Measurements from ENCODE around the gene GTF2F2.

GTF2F2 gene

DNA sequence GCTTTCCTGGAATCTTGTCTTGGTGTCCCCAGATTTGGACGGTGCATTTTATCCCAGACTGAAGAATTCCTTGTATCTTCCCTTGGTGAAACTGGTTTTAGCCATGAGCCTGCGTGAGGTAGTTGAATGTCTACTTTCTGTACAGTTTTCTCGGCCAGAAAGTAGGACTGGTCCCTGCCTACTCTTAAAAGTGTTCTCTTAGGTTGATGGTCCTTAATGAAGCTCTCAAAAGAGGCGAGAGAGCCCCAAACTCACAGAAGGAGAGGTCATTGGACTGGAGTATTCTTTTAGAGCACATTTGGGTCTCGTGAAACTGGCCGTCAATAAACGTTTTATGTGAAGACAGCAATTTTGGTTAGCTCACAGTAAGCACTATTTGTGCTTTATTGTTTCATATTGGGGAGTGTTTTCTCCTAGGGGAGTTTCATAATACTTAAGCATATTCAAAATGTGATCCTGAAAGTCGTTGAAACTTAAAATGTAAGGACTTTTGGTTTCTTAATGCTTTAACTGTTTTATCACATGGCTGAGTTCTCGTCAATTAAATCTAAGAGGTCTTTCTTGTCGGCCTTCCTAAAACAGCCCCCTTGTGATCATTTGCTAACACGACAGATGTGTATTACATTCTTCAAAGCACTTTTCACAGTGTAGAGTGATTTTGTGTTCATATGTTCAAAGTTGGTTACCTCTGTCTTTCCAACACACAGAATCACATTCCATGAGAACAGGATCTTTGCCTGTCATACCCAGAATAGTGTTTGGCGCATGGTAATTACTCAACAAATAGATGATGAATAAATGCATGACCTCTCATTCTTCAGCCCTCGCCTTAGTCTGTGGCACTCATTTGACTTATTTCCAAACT lies 889 bp downstream of the GTF2F2 start:
- no peak for DNase-seq (ENCODE audit: low read depth in 3 of 3, low spot score in 1 of 3)

DNA sequence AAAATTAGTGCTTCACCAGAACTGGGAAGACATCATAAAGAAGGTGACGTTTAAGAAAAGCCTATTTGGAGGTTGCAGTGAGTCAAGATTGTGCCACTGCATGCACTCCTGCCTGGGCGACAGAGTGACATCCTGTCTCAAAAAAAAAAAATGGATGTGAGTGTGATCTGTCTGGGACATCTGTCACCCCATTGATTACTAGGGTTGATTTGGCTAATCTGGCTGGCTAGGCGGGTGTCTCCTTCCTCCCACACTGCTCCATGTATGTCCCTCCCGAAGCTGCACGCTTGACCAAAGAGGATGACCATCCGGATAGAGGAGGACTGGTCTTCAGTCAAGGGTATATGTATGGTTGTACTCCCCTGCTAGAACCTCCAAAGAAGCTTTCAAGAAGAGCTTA lies 2.6 kb downstream of the GTF2F2 start:
- no peak for DNase-seq (ENCODE audit: low read depth in 3 of 3, low spot score in 1 of 3)

DNA sequence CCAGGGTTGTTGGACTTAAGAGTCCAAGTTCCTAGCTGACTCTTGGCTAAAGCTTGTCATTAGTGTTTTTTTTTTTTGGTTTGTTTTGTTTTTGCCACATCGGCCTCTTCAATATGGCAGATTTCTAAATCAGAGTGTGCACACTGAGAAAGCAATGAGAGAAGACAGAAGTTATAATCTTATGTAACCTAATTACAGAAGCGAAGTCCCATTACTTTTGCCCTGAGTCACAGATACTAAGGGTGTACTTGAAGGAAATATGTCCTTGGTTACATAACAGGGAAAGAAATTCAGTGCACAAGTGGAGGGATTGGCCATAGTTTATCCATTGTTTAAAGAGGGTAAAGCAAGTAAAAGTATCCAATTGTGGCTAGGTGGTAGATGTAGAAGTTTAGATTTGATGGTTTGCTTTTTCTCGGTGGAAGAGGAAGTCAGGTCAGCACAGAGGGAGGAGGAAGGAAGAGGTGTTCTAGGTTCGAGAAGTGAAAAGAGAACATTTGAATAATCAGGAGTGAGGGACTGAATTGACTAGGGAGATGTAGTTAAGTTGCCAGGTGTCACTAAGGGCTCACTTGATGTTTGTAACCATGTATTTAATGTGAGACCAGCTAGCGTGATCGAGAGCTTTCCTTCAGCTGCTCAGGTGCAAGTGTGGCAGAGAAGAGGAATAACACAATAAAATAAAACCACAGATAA lies 12.2 kb downstream of the GTF2F2 start:
- DNase-seq (ENCODE audit: low read depth in 3 of 3, low spot score in 1 of 3): no peak

DNA sequence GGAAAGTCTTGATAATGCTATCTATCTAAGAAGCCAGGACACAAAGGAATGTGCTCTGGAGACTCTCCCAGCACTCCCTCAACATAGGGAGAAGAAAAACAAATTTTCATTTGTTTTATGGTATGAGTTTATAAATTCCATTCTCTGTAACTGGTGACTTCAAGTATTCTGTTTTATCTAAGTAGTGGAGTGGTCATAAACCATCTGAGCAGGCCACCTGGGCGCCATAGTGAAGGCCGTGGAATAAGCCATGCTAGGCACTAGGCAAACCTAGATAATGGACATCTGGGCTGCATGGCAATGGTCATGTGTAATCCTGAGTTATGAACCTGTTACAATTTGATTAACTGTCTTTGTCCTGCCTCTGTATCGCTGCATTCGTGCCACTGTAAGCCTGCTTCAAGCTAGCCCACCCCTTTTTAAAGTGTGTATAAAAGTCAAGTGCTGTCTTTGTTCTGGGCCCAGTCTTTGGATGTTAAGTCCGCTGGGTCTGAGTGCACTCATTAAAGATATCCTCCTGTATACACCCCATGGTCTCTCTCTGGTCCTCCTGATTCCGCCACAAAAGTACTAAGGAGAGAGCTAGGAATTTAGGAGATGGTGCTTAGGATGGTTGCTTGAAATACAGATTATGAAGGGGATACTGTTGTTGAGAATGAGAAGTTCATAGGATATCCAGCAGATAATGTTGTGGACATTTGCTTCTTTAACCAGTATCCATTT lies 13.2 kb downstream of the GTF2F2 start:
- DNase-seq (ENCODE audit: low read depth in 3 of 3, low spot score in 1 of 3): no peak

DNA sequence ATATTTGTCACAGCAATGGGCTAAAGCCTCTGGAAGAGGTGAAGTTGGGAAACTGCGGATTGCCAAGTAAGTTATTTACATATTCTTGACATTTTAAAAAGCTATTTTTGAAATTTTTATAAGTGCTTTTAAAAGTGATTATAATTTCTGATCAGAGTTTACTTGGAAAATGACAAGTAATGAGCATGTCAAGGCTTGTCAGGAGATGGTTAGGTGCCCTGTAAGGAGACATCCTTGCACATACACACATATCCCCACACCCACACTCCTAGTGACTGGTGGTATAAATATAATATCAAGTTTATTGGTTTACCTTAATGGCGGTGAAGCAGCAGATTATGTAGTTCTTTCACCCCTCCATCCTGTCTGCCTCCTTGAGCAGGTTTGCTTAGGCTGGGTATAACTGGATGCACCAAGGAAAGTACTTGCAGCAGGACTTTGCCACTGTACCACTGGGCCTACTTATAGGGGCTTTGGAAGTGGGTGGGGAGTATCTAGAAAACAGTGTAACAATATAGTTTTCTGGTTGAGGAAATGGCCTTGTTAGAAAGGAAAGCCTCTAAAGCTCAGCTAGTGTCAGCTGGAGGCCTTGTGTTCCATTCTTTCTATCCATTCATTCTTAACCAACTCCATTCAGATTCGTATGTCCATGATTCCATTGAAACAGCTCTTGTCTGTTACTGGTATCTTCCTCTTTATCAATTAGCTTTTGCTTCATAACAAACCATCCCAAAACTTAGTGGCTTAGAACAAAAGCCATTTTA lies 16.6 kb downstream of the GTF2F2 start:
- no peak for DNase-seq (ENCODE audit: low read depth in 3 of 3, low spot score in 1 of 3)

DNA sequence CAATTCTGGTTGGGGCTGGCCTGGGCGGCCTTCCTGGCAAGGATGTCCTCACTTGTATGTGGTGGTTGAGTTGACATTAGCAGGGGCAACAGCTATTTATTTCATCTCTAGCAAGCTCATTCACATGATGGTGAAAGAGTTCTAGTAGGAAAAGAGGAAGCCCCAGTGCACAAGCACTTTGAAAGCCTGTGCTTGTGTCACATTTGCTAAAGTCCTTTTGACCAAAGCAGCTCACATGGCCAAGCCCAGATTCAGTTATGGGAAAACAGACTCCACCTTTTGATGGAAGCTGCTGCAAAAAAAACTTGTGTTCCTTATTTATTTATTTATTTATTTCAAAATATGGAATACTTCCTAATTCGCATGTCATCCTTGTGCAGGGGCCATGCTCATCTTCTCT lies 17.2 kb downstream of the GTF2F2 start:
- DNase-seq (ENCODE audit: low read depth in 3 of 3, low spot score in 1 of 3): no peak

DNA sequence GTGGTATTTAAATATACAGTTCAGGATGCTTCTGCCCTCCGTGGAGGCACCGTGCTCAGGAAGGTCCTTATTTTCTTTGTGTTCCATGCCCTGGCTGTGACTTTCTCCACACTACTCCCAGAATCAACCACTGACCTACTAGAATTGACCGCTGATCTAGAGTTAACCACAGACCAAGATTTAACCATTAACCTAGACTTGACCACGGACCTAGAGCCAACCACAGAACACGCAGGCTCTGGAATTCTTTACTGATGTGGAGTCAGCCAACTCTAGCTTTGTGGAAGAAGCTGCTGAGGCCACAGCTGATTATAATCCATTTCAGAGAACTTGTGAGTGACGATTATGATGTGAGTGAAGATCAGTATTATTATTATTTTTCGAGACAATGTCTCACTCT lies 18.0 kb downstream of the GTF2F2 start:
- DNase-seq (ENCODE audit: low read depth in 3 of 3, low spot score in 1 of 3): no peak

DNA sequence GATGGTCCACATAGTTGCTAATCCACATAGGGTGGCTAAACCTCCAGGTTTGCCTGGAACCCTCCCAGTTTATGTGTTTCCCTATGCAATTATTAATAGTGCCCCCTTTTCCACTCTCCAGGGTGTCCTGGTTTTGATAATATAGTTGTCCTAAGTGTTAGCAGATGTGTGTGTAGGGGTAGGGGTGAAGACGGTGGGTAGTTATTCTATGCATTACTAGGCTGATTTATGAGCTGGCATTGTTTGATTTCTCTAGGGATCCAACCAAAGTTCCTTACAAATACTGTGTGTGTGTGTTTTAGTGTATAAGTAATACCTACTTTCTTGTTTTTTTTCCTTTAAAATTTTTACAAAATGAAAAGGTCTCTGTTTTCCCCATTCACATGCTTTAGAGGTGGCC lies 21.1 kb downstream of the GTF2F2 start:
- no peak for DNase-seq (ENCODE audit: low read depth in 3 of 3, low spot score in 1 of 3)

DNA sequence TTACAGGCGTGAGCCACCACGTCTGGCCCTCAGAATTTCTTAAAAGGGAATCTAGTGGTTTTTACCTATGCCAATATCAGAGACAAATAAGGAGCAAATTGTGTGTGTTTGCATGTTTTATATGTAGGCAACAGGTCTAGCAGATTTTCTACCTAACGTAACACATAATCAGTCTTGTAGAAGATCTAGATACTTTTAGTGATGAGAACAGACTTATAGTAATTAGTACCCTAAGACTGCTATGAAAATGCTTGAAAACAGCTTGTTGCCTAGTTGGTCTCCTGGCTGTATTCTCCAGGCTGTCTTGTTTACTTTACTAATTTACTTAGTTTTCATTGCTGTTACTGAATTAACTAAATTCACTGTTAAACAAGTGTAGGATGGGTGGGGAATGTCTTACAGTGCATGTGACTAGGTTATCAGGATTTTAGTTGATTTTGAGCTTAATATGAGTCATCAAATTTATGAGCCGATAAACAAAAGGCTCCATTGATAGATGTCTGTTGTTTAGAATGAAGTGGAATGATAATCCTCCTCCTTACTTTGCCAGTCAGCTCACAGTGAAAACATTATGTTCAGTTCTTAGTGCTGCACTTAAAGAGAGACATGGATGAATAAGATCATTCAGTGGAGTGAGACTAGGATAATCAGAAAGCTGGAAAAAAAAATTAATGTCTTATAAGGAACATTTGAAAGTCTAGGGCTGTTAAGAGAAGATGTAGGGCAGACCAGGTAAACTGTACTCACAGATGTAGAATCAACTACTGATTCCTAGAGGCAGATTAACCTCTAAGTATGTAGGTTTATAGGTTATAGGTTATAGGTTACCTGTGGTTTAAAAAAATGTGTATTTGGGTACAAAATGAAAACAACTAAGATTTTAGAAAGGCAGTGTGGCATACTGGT lies 22.4 kb downstream of the GTF2F2 start:
- no peak for DNase-seq (ENCODE audit: low read depth in 3 of 3, low spot score in 1 of 3)

DNA sequence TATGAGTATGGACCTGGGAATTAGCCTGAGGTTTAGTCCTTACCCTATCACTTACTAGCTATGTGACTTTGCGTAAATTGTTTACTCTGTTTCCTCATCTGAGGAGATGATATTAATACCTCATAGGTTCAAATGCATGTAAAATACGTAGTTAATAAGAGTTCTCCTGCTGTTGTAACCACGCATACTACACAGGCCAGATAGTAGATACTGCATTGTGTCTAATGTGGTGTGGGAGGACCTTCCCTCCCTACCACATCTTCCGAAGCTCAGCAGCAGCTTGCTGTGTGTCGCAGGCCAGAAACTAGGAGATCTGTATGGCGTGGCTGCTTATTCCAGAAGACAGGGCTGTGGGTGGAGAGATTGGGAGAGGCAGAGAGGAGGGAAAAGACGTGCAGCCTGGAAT lies 23.0 kb downstream of the GTF2F2 start:
- DNase-seq (ENCODE audit: low read depth in 3 of 3, low spot score in 1 of 3): no peak

DNA sequence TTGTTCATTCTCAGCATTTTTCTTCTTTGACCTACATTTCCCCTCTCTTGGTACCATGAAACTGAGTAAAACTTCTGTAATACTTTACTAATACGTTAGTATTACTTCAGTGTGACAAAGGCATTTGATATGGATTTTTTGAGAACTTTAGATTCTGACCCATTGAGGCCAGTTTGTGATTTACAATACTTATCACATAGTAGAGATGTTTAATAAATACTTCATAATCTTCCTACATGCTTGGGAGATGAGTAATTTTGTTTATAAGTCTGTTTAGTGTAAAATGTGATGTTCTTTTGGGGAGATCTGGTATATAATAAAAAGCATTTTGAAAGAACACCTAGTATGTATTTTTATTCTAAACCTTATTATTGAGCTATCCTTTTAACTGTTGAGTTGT lies 29.7 kb downstream of the GTF2F2 start:
- no peak for DNase-seq (ENCODE audit: low read depth in 3 of 3, low spot score in 1 of 3)

DNA sequence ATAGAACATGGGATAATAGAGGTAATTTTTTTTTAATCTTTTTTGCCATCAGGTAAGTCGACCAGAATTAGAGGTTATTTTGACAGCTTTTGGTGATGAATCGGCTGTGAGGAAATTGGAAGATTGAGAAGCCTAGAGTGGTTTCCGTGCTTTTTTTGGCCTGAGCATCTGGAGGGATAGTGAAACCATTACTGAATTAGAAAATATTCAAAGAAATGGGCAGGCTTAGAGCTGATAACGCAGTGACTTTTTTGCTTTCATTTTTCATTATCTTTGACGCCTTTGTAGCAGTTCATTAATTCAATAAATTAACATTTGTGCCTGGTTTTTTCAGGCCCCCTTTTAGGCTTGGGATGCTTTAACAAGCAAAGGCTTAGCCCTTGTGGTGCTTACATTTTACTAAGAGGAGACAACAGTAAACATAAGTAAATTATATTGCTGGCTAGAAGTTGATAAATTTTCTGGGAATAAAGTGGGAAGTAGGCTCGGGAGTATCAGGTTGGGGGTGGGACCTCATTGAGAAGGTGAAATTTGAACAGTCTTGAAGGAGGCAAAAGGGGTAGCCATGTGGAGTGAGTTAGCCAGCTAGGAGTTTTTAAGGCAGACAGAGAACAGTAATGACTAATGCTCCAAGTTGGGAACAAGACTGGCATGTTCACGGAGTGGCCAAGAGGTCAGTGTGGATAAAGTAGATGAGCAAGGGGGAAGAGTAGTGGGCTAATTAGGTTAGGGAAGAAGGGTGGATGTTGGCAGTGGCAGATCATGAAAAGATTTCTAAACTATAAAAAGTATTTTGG lies 36.5 kb downstream of the GTF2F2 start:
- DNase-seq (ENCODE audit: low read depth in 3 of 3, low spot score in 1 of 3): no peak

DNA sequence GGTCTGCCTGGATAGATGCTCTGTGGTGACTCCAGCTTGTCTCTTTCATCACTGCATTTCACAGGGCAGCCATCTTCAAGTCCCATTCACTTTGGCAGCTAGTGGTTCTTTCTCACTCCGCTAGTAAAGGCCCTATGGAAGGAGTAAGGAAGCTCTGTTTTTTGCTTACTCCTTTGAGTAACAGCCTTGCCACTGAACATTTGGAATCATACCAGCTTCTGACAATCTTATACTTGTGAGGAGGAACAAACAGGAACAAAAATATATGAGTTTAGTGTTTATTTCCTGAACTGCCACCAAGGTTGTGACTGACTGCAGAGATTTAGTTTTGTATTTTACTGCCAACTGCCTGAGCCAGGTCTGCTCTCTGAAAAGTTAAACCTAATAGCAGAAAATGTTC lies 41.9 kb downstream of the GTF2F2 start:
- DNase-seq (ENCODE audit: low read depth in 3 of 3, low spot score in 1 of 3): no peak

DNA sequence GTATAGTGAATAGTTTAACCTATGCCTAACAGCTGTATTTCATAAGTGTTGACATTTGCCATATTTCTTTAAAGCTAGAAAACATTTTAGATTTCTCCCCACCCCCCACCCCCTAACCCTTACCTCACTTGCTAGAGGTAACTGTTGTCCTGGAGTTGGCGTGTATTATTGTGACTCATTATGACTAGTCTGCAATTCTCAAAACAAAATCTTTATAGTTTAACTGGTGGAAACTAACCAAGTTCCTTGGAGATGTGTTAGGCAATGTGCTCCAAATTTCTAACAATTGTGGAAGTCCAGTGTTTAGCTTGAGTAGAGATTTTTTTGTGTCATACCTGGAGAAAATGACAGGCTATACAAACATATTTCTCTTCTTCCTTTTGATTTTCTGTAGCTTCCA lies 42.5 kb downstream of the GTF2F2 start:
- DNase-seq (ENCODE audit: low read depth in 3 of 3, low spot score in 1 of 3): no peak

DNA sequence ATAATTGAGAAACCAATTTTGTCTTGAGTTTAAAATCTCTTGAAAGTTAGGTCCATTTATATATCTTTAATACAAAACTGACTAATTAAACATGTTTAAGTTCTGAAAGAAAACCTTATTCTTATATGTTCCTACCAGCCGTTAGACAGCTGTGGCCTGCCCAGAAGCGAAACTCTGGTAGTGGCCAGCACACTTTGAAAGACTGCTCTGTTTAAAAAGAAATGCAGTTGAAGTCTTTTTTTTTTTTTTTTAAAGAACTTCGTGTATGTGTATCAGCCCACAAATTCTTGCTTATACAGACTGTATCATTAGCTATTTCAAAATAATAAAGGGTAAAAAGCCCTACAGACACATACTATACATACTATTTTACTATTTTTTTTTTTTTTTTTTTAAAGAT lies 46.5 kb downstream of the GTF2F2 start:
- DNase-seq (ENCODE audit: low read depth in 3 of 3, low spot score in 1 of 3): no peak

DNA sequence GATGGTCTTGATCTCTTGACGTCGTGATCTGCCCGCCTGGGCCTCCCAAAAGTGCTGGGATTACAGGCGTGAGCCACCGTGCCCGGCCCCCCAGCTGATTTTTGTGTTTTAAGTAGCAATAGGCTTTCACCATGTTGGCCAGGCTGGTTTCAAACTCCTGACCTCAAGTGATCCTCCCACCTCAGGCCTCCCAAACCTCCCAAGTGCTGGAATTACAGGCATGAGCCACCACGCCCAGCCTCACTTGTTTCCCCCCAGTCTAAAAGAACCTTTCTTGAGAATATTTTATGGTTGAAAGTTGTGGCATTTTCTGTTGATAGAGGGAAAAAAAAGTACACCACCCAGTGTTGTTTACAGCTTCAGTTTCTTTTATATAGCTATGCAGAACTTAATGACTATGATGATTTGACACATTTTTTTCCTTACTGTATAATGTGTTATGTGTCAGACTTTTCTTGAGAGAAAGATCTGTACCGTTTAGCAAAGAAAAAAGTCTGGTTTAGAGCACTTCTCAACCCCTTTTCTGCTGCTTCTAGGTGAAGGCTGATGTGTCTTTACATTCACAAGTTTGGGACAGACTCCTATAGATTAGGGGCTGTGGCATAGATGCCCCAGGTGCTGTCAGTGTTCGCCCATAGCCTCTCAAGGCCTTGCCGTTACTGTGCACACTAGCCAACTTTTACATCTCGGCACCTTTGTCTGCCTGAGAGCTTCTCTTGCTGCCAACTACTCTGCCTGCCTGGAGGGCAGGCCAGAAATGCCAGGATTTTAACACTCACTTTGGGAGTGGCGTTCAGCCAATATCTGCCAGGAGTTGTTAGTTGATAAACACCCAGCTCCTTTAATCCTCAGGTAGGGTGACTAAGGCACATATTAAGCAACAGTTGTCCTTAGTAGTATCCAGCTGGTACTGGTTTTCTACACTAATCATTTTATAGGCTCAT lies 47.6 kb downstream of the GTF2F2 start:
- DNase-seq (ENCODE audit: low read depth in 3 of 3, low spot score in 1 of 3): no peak

DNA sequence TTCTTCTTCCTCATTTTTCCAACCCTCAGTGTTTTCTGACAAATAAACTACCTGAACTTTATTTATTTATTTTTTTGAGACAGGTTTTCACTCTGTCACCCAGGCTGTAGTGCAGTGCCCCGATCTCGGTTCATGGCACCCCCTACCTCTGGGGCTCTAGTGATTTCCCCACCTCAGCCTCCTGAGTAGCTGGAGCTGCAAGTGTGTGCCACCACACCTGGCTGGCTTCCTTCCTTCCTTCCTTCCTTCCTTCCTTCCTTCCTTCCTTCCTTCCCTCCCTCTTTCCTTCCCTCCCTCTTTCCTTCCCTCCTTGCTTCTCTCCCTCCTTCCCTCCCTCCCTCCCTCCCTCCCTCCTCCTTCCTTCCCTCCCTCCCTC lies 48.2 kb downstream of the GTF2F2 start:
- DNase-seq (ENCODE audit: low read depth in 3 of 3, low spot score in 1 of 3): no peak

DNA sequence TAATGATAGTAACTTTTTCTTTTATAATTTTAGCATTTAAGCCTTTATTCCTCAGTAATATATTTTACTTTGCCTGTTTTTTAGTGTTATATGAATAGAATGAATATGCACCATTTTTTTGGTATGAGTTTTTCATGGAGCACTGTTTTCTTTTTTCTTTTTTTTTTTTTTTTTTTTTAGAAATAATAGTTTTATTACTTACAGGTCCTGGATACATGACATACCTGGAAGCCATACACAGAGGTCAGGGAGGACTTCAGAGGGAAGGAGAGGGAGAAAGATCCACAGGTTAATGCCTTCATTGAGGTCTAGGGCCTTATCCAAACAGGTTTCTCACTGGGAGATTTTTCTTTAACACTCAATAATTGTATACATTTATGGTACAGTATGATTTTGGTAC lies 54.2 kb downstream of the GTF2F2 start:
- no peak for DNase-seq (ENCODE audit: low read depth in 3 of 3, low spot score in 1 of 3)
